ENCODE results near the gene CSNK1G1.

DNA sequence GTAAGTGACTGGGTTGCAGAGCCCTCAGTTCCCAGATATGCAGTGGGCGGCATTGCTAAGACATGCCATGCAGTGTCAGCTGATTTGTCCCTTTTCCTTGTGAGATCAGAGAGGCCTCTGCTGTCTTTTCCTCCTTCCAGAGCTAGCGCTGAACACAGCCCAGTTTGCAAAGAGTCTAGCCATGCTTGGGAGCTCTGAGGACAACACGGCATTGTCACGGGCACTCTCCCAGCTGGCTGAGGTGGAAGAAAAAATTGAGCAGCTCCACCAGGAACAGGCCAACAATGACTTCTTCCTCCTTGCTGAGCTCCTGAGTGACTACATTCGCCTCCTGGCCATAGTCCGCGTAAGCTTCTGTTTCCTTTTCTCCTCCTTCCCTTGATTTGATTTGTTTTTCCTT is 224.4 kb downstream of the CSNK1G1 start:
- no peak for TF ChIP-seq POLR2AphosphoS5 (IDR thresholded peaks at IDR 0.05; ENCODE audit: insufficient read depth in 1 of 2, low read depth in 1 of 2)
- TF ChIP-seq, protein P1, sequence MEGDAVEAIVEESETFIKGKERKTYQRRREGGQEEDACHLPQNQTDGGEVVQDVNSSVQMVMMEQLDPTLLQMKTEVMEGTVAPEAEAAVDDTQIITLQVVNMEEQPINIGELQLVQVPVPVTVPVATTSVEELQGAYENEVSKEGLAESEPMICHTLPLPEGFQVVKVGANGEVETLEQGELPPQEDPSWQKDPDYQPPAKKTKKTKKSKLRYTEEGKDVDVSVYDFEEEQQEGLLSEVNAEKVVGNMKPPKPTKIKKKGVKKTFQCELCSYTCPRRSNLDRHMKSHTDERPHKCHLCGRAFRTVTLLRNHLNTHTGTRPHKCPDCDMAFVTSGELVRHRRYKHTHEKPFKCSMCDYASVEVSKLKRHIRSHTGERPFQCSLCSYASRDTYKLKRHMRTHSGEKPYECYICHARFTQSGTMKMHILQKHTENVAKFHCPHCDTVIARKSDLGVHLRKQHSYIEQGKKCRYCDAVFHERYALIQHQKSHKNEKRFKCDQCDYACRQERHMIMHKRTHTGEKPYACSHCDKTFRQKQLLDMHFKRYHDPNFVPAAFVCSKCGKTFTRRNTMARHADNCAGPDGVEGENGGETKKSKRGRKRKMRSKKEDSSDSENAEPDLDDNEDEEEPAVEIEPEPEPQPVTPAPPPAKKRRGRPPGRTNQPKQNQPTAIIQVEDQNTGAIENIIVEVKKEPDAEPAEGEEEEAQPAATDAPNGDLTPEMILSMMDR (IDR thresholded peaks at IDR 0.05) = no peak
